Mesendoderm (in vitro differentiated cells): Measurements from ENCODE around the gene LCORL.

Experiments
- DNase-seq: peaks from one replicate; pipeline ENCODE4 v3.0.0; 2013
- H2AK5ac ChIP-seq: 2 replicates; pipeline ENCODE4 v1.6.1; 2013; ENCODE audit warnings: low read length, inconsistent platforms
- H2BK120ac ChIP-seq: 2 replicates; pipeline ENCODE4 v1.6.1; 2013; ENCODE audit warnings: low read depth, mild to moderate bottlenecking, low read length, moderate library complexity, mixed read lengths
- H2BK15ac ChIP-seq: replicated peaks from 2 replicates; pipeline ENCODE4 v1.6.1; 2013; ENCODE audit warnings: low read depth, mild to moderate bottlenecking, moderate library complexity
- H2BK5ac ChIP-seq: 2 replicates; pipeline ENCODE4 v1.6.1; 2013; ENCODE audit warnings: low read length, inconsistent platforms
- H3K18ac ChIP-seq: 2 replicates; pipeline ENCODE4 v1.6.1; 2013; ENCODE audit warnings: mild to moderate bottlenecking, low read length, mixed read lengths
- H3K23ac ChIP-seq: one replicate; pipeline ENCODE4 v1.6.1; 2013; ENCODE audit warnings: low read length
- H3K27ac ChIP-seq: 2 replicates; pipeline ENCODE4 v1.5.1; 2013; ENCODE audit warnings: low read depth, mild to moderate bottlenecking, inconsistent platforms, low read length, moderate library complexity
- H3K27me3 ChIP-seq: 2 replicates; pipeline ENCODE4 v1.6.1; 2013; ENCODE audit warnings: low read length, control low read depth, mild to moderate bottlenecking, inconsistent platforms; ENCODE audit not compliant: insufficient read depth, poor library complexity
- H3K36me3 ChIP-seq: 2 replicates; pipeline ENCODE4 v1.6.1; 2013; ENCODE audit warnings: low read length, inconsistent platforms; ENCODE audit not compliant: control insufficient read depth, insufficient read depth
- H3K4ac ChIP-seq: one replicate; pipeline ENCODE4 v1.6.1; 2013; ENCODE audit warnings: low read depth, mild to moderate bottlenecking, low read length, moderate library complexity
- H3K4me1 ChIP-seq: 2 replicates; pipeline ENCODE4 v1.6.1; 2013; ENCODE audit warnings: low read depth, low read length, inconsistent platforms; ENCODE audit not compliant: control insufficient read depth
- H3K4me2 ChIP-seq: 2 replicates; pipeline ENCODE4 v1.6.1; 2013; ENCODE audit warnings: low read length
- H3K4me3 ChIP-seq: 2 replicates; pipeline ENCODE4 v1.5.1; 2013; ENCODE audit warnings: mild to moderate bottlenecking, low read length
- H3K56ac ChIP-seq: one replicate; pipeline ENCODE4 v1.6.1; 2013; ENCODE audit warnings: low read length
- H3K79me1 ChIP-seq: 2 replicates; pipeline ENCODE4 v1.6.1; 2013; ENCODE audit warnings: low read length, inconsistent platforms
- H3K79me2 ChIP-seq: 2 replicates; pipeline ENCODE4 v1.6.1; 2013; ENCODE audit warnings: mild to moderate bottlenecking, low read length; ENCODE audit not compliant: control insufficient read depth, insufficient read depth
- H3K9ac ChIP-seq: 2 replicates; pipeline ENCODE4 v1.6.1; 2013; ENCODE audit warnings: low read length, inconsistent platforms
- H4K5ac ChIP-seq: one replicate; pipeline ENCODE4 v1.6.1; 2013; ENCODE audit warnings: low read length
- H4K8ac ChIP-seq: one replicate; pipeline ENCODE4 v1.6.1; 2013; ENCODE audit warnings: low read depth, mild to moderate bottlenecking, control low read depth, low read length, moderate library complexity
- whole genome bisulfite sequencing: extraction: QIAGEN DNeasy Blood & Tissue Kit; methylation state at CpG from one replicate; pipeline ENCODE4 v1.1.7; 2013; ENCODE audit warnings: low lambda C conversion rate, missing lambda C conversion rate; ENCODE audit not compliant: insufficient coverage; ENCODE audit errors: extremely low coverage; 5-methylcytosine and 5-hydroxymethylcytosine counted together

Gene LCORL

DNA sequence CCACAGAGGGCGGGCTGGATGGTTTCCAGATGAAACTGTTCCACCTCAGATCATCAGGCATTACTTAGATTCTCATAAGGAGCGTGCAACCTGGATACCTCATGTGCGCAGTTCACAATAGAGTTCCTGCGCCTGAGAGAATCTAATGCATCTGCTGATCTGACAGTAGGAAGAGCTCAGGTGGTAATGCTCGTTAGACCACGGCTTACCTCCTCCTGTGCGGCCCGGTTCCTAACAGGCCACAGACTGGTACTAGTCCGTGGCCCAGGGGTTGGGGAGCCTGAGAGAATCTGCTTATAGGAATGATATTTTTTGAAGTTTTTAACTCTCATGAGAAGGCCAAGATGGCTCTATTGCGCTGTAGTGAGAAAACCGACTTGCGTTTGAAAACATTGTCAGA, 205.4 kb downstream of the LCORL start:
- WGBS, result no CpG with 5 or more reads among the region's 12 CpGs
- no peak overlapping the region for H3K4me3 ChIP-seq
- H4K5ac ChIP-seq, result no peak overlapping the region
- H3K56ac ChIP-seq, result no peak overlapping the region
- H3K27ac ChIP-seq, result no peak overlapping the region
- DNase-seq, result no peak
- no peak overlapping the region for H2BK5ac ChIP-seq
- H2AK5ac ChIP-seq, result no peak overlapping the region
- H3K36me3 ChIP-seq, result no peaks in the 10 kb centered on the region
- H3K79me1 ChIP-seq, result no peaks in the 10 kb centered on the region
- no peak overlapping the region for H3K18ac ChIP-seq
- H3K27me3 ChIP-seq, result no peaks in the 10 kb centered on the region
- no peak overlapping the region for H4K8ac ChIP-seq
- H3K23ac ChIP-seq, result no peak overlapping the region
- H3K4me2 ChIP-seq, result no peak overlapping the region
- H3K9ac ChIP-seq, result no peak overlapping the region
- H3K4me1 ChIP-seq, result no peaks in the 10 kb centered on the region
- no peak overlapping the region for H2BK15ac ChIP-seq
- H3K79me2 ChIP-seq, result peaks cover 29% of the 10 kb centered on the region
- H3K4ac ChIP-seq, result no peak overlapping the region
- no peak overlapping the region for H2BK120ac ChIP-seq

DNA sequence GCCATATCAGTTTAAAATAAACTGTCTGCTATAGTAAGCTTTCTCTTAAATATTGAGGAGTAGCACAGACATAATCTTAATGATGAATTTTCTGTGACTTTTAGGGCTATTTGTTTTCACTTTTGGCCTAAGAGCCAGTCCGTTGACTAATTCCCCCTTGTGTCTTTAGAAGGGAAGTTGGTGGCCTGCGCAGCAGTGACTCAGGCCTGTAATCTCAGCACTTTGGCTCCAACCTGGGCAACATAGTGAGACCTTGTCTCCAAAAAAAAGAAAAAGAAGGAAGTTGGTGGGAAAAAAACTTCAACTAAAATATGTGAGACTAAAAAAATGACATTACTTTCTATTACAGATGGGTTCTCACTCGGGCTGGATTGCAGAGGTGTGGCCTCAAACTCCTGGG, 207.4 kb downstream of the LCORL start:
- no peak overlapping the region for H2BK120ac ChIP-seq
- H2BK5ac ChIP-seq, result no peak overlapping the region
- no CpG with 5 or more reads among the region's 3 CpGs for WGBS
- no peak overlapping the region for H3K27ac ChIP-seq
- no peak overlapping the region for H3K4me3 ChIP-seq
- H3K36me3 ChIP-seq, result no peaks in the 10 kb centered on the region
- H3K4me2 ChIP-seq, result no peak overlapping the region
- peaks cover 43% of the 10 kb centered on the region for H3K79me2 ChIP-seq
- no peak overlapping the region for H2BK15ac ChIP-seq
- no peaks in the 10 kb centered on the region for H3K79me1 ChIP-seq
- H3K4ac ChIP-seq, result no peak overlapping the region
- no peak overlapping the region for H3K18ac ChIP-seq
- peak; percentile 23 for DNase-seq
- H2AK5ac ChIP-seq, result no peak overlapping the region
- no peaks in the 10 kb centered on the region for H3K4me1 ChIP-seq
- no peak overlapping the region for H4K5ac ChIP-seq
- no peak overlapping the region for H4K8ac ChIP-seq
- H3K23ac ChIP-seq, result no peak overlapping the region
- H3K56ac ChIP-seq, result no peak overlapping the region
- no peaks in the 10 kb centered on the region for H3K27me3 ChIP-seq
- H3K9ac ChIP-seq, result no peak overlapping the region

DNA sequence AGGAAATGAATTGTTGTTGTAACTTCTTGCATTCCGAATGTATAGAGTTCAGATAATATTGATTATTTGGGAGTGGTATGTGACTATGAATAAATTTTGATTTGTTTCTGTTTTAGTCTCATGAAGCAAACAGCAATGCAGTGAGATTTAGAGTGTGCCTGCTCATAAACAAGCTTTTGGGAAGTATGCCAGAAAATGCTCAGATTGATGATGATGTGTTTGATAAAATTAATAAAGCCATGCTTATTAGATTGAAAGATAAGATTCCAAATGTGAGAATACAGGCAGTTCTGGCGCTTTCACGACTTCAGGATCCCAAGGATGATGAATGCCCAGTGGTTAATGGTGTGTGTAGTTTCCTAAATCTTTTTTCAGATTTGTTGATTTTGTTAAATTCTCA, 208.8 kb downstream of the LCORL start:
- no peak overlapping the region for H4K5ac ChIP-seq
- no peak overlapping the region for H2BK120ac ChIP-seq
- no peak overlapping the region for H3K27ac ChIP-seq
- H3K56ac ChIP-seq, result no peak overlapping the region
- no CpG with 5 or more reads among the region's 3 CpGs for WGBS
- H3K27me3 ChIP-seq, result no peaks in the 10 kb centered on the region
- H4K8ac ChIP-seq, result no peak overlapping the region
- H3K4me2 ChIP-seq, result no peak overlapping the region
- H3K23ac ChIP-seq, result no peak overlapping the region
- no peak overlapping the region for H2AK5ac ChIP-seq
- no peak overlapping the region for H3K4me3 ChIP-seq
- H2BK15ac ChIP-seq, result no peak overlapping the region
- DNase-seq, result no peak
- H3K36me3 ChIP-seq, result no peaks in the 10 kb centered on the region
- H3K79me1 ChIP-seq, result no peaks in the 10 kb centered on the region
- H3K4ac ChIP-seq, result no peak overlapping the region
- peaks cover 51% of the 10 kb centered on the region for H3K79me2 ChIP-seq
- no peak overlapping the region for H2BK5ac ChIP-seq
- H3K9ac ChIP-seq, result peak overlapping the region; percentile 53
- no peak overlapping the region for H3K18ac ChIP-seq
- peaks cover under 1% of the 10 kb centered on the region for H3K4me1 ChIP-seq

DNA sequence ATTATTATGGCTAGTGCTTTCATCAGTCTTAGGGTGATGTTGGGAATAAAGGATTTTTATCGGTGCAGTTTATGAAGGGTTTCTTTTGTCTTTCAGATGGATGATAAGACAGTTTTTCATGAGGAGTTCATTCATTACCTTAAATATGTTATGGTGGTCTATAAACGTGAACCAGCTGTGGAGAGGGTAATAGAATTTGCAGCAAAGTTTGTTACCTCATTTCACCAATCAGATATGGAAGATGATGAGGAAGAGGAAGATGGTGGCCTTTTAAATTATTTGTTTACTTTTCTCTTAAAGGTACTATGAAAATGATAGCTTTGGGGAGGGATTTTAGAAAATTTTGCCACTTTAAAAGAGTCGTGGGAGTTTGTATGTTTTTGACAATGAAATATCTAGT, 209.4 kb downstream of the LCORL start:
- Histone ChIP-seq H3K4me1 (peaks cover 2% of the 10 kb centered on the region), H3K56ac (no peak overlapping the region), H3K4me2 (peak overlapping the region; percentile 1), H3K23ac (no peak overlapping the region), H2AK5ac (no peak overlapping the region), H3K18ac (no peak overlapping the region), H3K9ac (peak overlapping the region; percentile 95), H3K27me3 (no peaks in the 10 kb centered on the region), H4K5ac (no peak overlapping the region), H2BK5ac (no peak overlapping the region), H2BK15ac (no peak overlapping the region), H3K79me2 (peaks cover 58% of the 10 kb centered on the region), H3K4ac (no peak overlapping the region), H2BK120ac (no peak overlapping the region), H3K27ac (no peak overlapping the region), H3K79me1 (peaks cover 3% of the 10 kb centered on the region), H3K36me3 (no peaks in the 10 kb centered on the region), H3K4me3 (peak overlapping the region; percentile 91), H4K8ac (no peak overlapping the region)
- no CpG with 5 or more reads among the region's 3 CpGs for WGBS
- DNase-seq, result no peak

DNA sequence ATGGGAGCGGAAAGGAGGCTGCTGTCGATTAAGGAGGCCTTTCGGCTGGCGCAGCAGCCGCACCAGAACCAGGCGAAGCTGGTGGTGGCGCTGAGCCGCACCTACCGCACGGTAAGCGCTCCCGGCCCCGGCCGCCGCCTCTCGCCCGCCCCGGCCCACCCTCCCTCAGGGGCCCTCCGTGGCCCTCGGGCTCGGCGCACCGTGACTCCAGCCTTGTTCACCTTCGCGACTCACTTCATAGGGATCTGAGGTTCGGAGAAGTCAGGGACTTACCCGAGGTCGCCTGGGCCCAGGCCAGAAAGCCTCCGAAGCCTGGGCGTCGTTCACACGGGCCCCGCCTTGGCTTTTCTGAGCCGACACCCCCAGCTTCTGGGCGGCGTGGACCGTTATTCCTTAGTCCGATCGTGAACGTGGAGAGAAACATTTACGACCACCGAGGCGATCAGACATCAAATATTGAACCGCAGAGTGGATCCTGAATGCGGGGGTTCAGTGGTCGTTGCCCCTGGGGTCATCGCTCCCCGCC, 210.4 kb downstream of the LCORL start:
- H2BK15ac ChIP-seq, result no peak overlapping the region
- no CpG with 5 or more reads among the region's 48 CpGs for WGBS
- no peak overlapping the region for H2BK120ac ChIP-seq
- peak overlapping the region; percentile 99 for H3K56ac ChIP-seq
- H3K9ac ChIP-seq, result peak overlapping the region; percentile 95
- H3K79me1 ChIP-seq, result peaks cover 3% of the 10 kb centered on the region
- peak overlapping the region; percentile 65 for H2BK5ac ChIP-seq
- H3K18ac ChIP-seq, result peak overlapping the region; percentile 90
- peaks cover 56% of the 10 kb centered on the region for H3K79me2 ChIP-seq
- no peak for DNase-seq
- H3K4me3 ChIP-seq, result peak overlapping the region; percentile 91
- H4K5ac ChIP-seq, result no peak overlapping the region
- H3K4me2 ChIP-seq, result peak overlapping the region; percentile 18
- no peaks in the 10 kb centered on the region for H3K36me3 ChIP-seq
- H4K8ac ChIP-seq, result no peak overlapping the region
- H3K27ac ChIP-seq, result peak overlapping the region; percentile 74
- peak overlapping the region; percentile 73 for H3K23ac ChIP-seq
- H3K4me1 ChIP-seq, result peaks cover 2% of the 10 kb centered on the region
- H3K4ac ChIP-seq, result peak overlapping the region; percentile 78
- H3K27me3 ChIP-seq, result no peaks in the 10 kb centered on the region
- no peak overlapping the region for H2AK5ac ChIP-seq
